Measurements from ENCODE around the gene STRAP. TPM values are rescaled to one million over a fixed set of nuclear protein-coding genes. Genes with fewer than 3 reads are reported as not detected.

The STRAP gene
- total and polyA plus RNA-seq, 9 of the 15 experiments (the other 6 are each of a cell fraction or from before 2014, with no cell fraction given), result 58.5 to 134 (median 89.5) TPM

- TF ChIP-seq HMGXB4 (CRISPR knock-in tag; IDR thresholded peaks at IDR 0.05) (no peak), RERE (CRISPR knock-in tag; IDR thresholded peaks at IDR 0.05; ENCODE audit: borderline replicate concordance) (no peak), TAF9B (IDR thresholded peaks at IDR 0.05; ENCODE audit: partially characterized antibody) (no peak), THRA (IDR thresholded peaks at IDR 0.05) (no peak), TGIF2 (CRISPR knock-in tag; IDR thresholded peaks at IDR 0.05) (no peak), KDM1A (IDR thresholded peaks at IDR 0.05) (peak; percentile 11 to 38; a peak in 1 of 4 replicates), ZNF592 (IDR thresholded peaks at IDR 0.05) (no peak), UBTF (IDR thresholded peaks at IDR 0.05; ENCODE audit: borderline replicate concordance in 1 of 2, low read depth in 2 of 2, low read length in 2 of 2) (no peak), NR2C2 (CRISPR knock-in tag; IDR thresholded peaks at IDR 0.05) (no peak), NR2C2 (tag; IDR thresholded peaks at IDR 0.05) (peak; percentile 34; the same call in 1 of the 2 replicates), BACH1 (tag; IDR thresholded peaks at IDR 0.05) (peak; percentile 38; the same call in 1 of the 2 replicates)
Observed at GRCh38 chr12:15931590-15932053, 49.4 kb downstream of the STRAP start (continued).
